OCI-LY7 (cell line): Measurements from ENCODE around the gene UGCG.
"Not testable (repeated sequence)": the region's sequence is repeated elsewhere in the genome, so short reads cannot be mapped to it uniquely, and the experiment has no call there.

ENCODE experiments used
- CTCF ChIP-seq: fragments of 200-600 bp; sonication (generic); conservative IDR thresholded peaks from 2 replicates; pipeline ENCODE4 v1.5.1; 2014; ENCODE audit warnings: mild to moderate bottlenecking, antibody characterized with exemption, low read length, moderate library complexity, mixed read lengths
- EZH2phosphoT487 ChIP-seq: fragments of 200-600 bp; sonication (generic); IDR thresholded peaks from 2 replicates; pipeline ENCODE4 v1.6.1; 2018; ENCODE audit warnings: low read depth, borderline replicate concordance, mild to moderate bottlenecking, mixed run types, antibody characterized with exemption, low read length, moderate library complexity, mixed read lengths

GRCh38 chr9:111875291-111875690 is 21.3 kb upstream of the UGCG start:
- TF ChIP-seq CTCF, EZH2phosphoT487: not testable (repeated sequence)
